ENCODE data around the gene EGFR.

The EGFR gene

GRCh38 chr7:55108401-55108800 is 89.6 kb downstream of the EGFR start:
- no peak for DNase-seq

GRCh38 chr7:55108818-55109217 is 90.0 kb downstream of the EGFR start:
- DNase-seq, result no peak

GRCh38 chr7:55109404-55110167 is 90.8 kb downstream of the EGFR start:
- DNase-seq, result no peak

GRCh38 chr7:55110282-55110992 is 91.6 kb downstream of the EGFR start:
- no peak for DNase-seq

GRCh38 chr7:55110993-55111361 is 92.2 kb downstream of the EGFR start:
- DNase-seq, result no peak

- no peak for DNase-seq
Measured at GRCh38 chr7:55112056-55112455, 93.2 kb downstream of the EGFR start.

- DNase-seq, result no peak
Measured at GRCh38 chr7:55113760-55114540, 95.1 kb downstream of the EGFR start.

GRCh38 chr7:55117286-55117685 is 98.5 kb downstream of the EGFR start:
- no peak for DNase-seq

GRCh38 chr7:55118426-55118825 is 99.6 kb downstream of the EGFR start:
- no peak for DNase-seq

- no peak for DNase-seq
Measured at GRCh38 chr7:55119571-55119970, 100.8 kb downstream of the EGFR start.

- DNase-seq, result no peak
Measured at GRCh38 chr7:55120074-55120473, 101.3 kb downstream of the EGFR start.

- DNase-seq, result no peak
Measured at GRCh38 chr7:55120501-55121198, 101.8 kb downstream of the EGFR start.

- DNase-seq, result no peak
Measured at GRCh38 chr7:55121249-55121648, 102.4 kb downstream of the EGFR start.

GRCh38 chr7:55122263-55122662 is 103.4 kb downstream of the EGFR start:
- no peak for DNase-seq

- DNase-seq, result no peak
Measured at GRCh38 chr7:55124989-55125875, 106.4 kb downstream of the EGFR start.

GRCh38 chr7:55127135-55127551 is 108.3 kb downstream of the EGFR start:
- no peak for DNase-seq

- no peak for DNase-seq
Measured at GRCh38 chr7:55127622-55128081, 108.8 kb downstream of the EGFR start.

- DNase-seq, result no peak
Measured at GRCh38 chr7:55128693-55129394, 110.0 kb downstream of the EGFR start.

- DNase-seq, result no peak
Measured at GRCh38 chr7:55129541-55130394, 111.0 kb downstream of the EGFR start.
